GM10248 (cell line): ENCODE results near the gene CYB561.

Experiments
- CTCF ChIA-PET: fragments of 300-600 bp; sonication (Branson Sonifier 250); formaldehyde crosslinking; extraction: SDS; loops from one replicate; lab custom pipeline; 2021; ENCODE audit warnings: antibody characterized with exemption; lab: Yijun Ruan, JAX
- POLR2A ChIA-PET: fragments of 350-650 bp; sonication (Branson Sonifier 250); formaldehyde crosslinking; extraction: SDS; loops from one replicate; lab custom pipeline; 2020; ENCODE audit warnings: antibody characterized with exemption; lab: Yijun Ruan, JAX
- DNase-seq: peaks from one replicate; pipeline ENCODE4 v3.0.0; 2012; ENCODE audit errors: extremely low spot score
- CTCF ChIP-seq: IDR thresholded peaks from 2 replicates; pipeline ENCODE4 v1.5.1; 2012; ENCODE audit warnings: mild to moderate bottlenecking, low read depth; ENCODE audit errors: extremely low read depth, missing control alignments, control extremely low read depth

Gene CYB561

GRCh38 chr17:63486317-63487013, 40.4 kb upstream of the CYB561 start:
- CTCF ChIA-PET, result interaction anchor here (1.4 to 1.5 kb wide), 2 partner anchors 61 to 80 kb away, joined by 3 to 7 read pairs; no protein-coding TSS in a partner anchor
- no peak for DNase-seq
- TF ChIP-seq CTCF, result no peak
- POLR2A ChIA-PET, result no interaction called here

- no peak for DNase-seq
- POLR2A ChIA-PET, result no interaction called here
- CTCF ChIA-PET, result interaction anchor here (1.3 to 9.3 kb wide), 2 partner anchors 57 to 65 kb away, joined by 3 to 224 read pairs; no protein-coding TSS in a partner anchor
- no peak for TF ChIP-seq CTCF
Measured at GRCh38 chr17:63483655-63484575, 37.8 kb upstream of the CYB561 start.

- ChIA-PET CTCF (interaction anchor here (1.3 to 9.3 kb wide), 2 partner anchors 56 to 64 kb away, joined by 3 to 224 read pairs; no protein-coding TSS in a partner anchor), POLR2A (no interaction called here)
- DNase-seq, result no peak
- TF ChIP-seq CTCF, result no peak
Measured at GRCh38 chr17:63483038-63483437, 36.9 kb upstream of the CYB561 start.

GRCh38 chr17:63482509-63482908, 36.4 kb upstream of the CYB561 start:
- POLR2A ChIA-PET, result no interaction called here
- DNase-seq, result no peak
- CTCF ChIA-PET, result interaction anchor here (9.3 kb wide), 1 partner anchor 56 kb away, joined by 224 read pairs; no protein-coding TSS in a partner anchor
- TF ChIP-seq CTCF, result no peak

- POLR2A ChIA-PET, result no interaction called here
- DNase-seq, result no peak
- CTCF ChIA-PET, result interaction anchor here (0.7 to 9.3 kb wide), 6 partner anchors 28 to 130 kb away, joined by 3 to 224 read pairs (median 20); partner anchors contain the start of gene CYB561
- no peak for TF ChIP-seq CTCF
Measured at GRCh38 chr17:63481488-63481870, 35.4 kb upstream of the CYB561 start.

GRCh38 chr17:63480826-63481487, 34.9 kb upstream of the CYB561 start:
- CTCF ChIA-PET, result interaction anchor here (0.7 to 9.3 kb wide), 12 partner anchors 11 to 131 kb away, joined by 3 to 224 read pairs (median 12); partner anchors contain the start of gene CYB561
- POLR2A ChIA-PET, result no interaction called here
- DNase-seq, result no peak
- TF ChIP-seq CTCF, result no peak
